HEK293 (cell line): ENCODE measurements around the gene ZDHHC24.

Experiments used
- CTCF ChIP-seq: fragments of 450-650 bp; formaldehyde crosslinking; IDR thresholded peaks from 2 replicates; pipeline ENCODE4 v1.5.1; 2016; ENCODE audit warnings: missing biosample characterization, missing genetic modification characterization
- PBX3 ChIP-seq: sonication (generic); formaldehyde crosslinking; IDR thresholded peaks from 2 replicates; pipeline ENCODE4 v1.8.1; 2022; ENCODE audit warnings: mild to moderate bottlenecking, moderate library complexity, missing genetic modification reagents
- ZBTB11 ChIP-seq: fragments of 450-650 bp; formaldehyde crosslinking; conservative IDR thresholded peaks from 2 replicates; pipeline ENCODE4 v1.5.1; 2016; ENCODE audit warnings: low read depth, missing biosample characterization, missing genetic modification characterization
- ZBTB8A ChIP-seq: fragments of 450-650 bp; formaldehyde crosslinking; IDR thresholded peaks from 2 replicates; pipeline ENCODE4 v1.5.1; 2016; ENCODE audit warnings: missing biosample characterization, missing genetic modification characterization
- ZNF10 ChIP-seq: fragments of 450-650 bp; formaldehyde crosslinking; IDR thresholded peaks from 2 replicates; pipeline ENCODE4 v1.5.1; 2017; ENCODE audit warnings: missing biosample characterization, missing genetic modification characterization
- ZNF239 ChIP-seq: fragments of 450-650 bp; formaldehyde crosslinking; IDR thresholded peaks from 2 replicates; pipeline ENCODE4 v1.5.1; 2016; ENCODE audit warnings: missing biosample characterization, missing genetic modification characterization
- ZNF530 ChIP-seq: fragments of 450-650 bp; formaldehyde crosslinking; IDR thresholded peaks from 2 replicates; pipeline ENCODE4 v1.5.1; 2016; ENCODE audit warnings: low read depth, missing biosample characterization, missing genetic modification characterization
- ZNF768 ChIP-seq: fragments of 450-650 bp; formaldehyde crosslinking; IDR thresholded peaks from 2 replicates; pipeline ENCODE4 v1.5.1; 2018; ENCODE audit warnings: missing biosample characterization, mild to moderate bottlenecking, missing genetic modification characterization
- ZSCAN23 ChIP-seq: fragments of 450-650 bp; formaldehyde crosslinking; IDR thresholded peaks from 2 replicates; pipeline ENCODE4 v1.5.1; 2016; ENCODE audit warnings: missing biosample characterization, missing genetic modification characterization
- TF ChIP-seq, protein P1 (sequence below): fragments of 450-650 bp; formaldehyde crosslinking; IDR thresholded peaks from 2 replicates; pipeline ENCODE4 v1.5.1; 2016; ENCODE audit warnings: missing biosample characterization, missing genetic modification characterization
- TF ChIP-seq, protein P2 (sequence below): fragments of 450-650 bp; formaldehyde crosslinking; IDR thresholded peaks from 2 replicates; pipeline ENCODE4 v1.5.1; 2017; ENCODE audit warnings: missing biosample characterization, missing genetic modification characterization

GRCh38 chr11:66473167-66473566 lies 72.7 kb downstream of the ZDHHC24 start:
- TF ChIP-seq ZNF768 (tag by site-specific recombination) (no peak), ZBTB8A (tag by site-specific recombination) (no peak), CTCF (tag by site-specific recombination) (no peak), PBX3 (CRISPR knock-in tag) (no peak), ZNF530 (tag by site-specific recombination) (no peak), ZNF10 (tag by site-specific recombination) (no peak), ZNF239 (no peak), ZBTB11 (tag by site-specific recombination) (no peak), ZSCAN23 (no peak)
- TF ChIP-seq, protein P1, sequence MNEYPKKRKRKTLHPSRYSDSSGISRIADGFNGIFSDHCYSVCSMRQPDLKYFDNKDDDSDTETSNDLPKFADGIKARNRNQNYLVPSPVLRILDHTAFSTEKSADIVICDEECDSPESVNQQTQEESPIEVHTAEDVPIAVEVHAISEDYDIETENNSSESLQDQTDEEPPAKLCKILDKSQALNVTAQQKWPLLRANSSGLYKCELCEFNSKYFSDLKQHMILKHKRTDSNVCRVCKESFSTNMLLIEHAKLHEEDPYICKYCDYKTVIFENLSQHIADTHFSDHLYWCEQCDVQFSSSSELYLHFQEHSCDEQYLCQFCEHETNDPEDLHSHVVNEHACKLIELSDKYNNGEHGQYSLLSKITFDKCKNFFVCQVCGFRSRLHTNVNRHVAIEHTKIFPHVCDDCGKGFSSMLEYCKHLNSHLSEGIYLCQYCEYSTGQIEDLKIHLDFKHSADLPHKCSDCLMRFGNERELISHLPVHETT (tag by site-specific recombination) = no peak
- TF ChIP-seq, protein P2, sequence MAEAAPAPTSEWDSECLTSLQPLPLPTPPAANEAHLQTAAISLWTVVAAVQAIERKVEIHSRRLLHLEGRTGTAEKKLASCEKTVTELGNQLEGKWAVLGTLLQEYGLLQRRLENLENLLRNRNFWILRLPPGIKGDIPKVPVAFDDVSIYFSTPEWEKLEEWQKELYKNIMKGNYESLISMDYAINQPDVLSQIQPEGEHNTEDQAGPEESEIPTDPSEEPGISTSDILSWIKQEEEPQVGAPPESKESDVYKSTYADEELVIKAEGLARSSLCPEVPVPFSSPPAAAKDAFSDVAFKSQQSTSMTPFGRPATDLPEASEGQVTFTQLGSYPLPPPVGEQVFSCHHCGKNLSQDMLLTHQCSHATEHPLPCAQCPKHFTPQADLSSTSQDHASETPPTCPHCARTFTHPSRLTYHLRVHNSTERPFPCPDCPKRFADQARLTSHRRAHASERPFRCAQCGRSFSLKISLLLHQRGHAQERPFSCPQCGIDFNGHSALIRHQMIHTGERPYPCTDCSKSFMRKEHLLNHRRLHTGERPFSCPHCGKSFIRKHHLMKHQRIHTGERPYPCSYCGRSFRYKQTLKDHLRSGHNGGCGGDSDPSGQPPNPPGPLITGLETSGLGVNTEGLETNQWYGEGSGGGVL = no peak
